Esophagus squamous epithelium (tissue), 5 donors: ENCODE results near the gene SEMA5A. TPM values are rescaled to one million over a fixed set of nuclear protein-coding genes. Genes with fewer than 3 reads are reported as not detected.

ENCODE experiments used
- DNase-seq: peaks from one replicate; lab custom pipeline; 2025; lab: John Stamatoyannopoulos, UW
- H3K27ac ChIP-seq, 4 donors: fragments of 200-600 bp; sonication (generic); one replicate each; pipeline ENCODE4 v1.5.1; 2016 to 2019; ENCODE audit warnings: mild to moderate bottlenecking in 1 of 4
- H3K27me3 ChIP-seq, 4 donors: fragments of 200-600 bp; sonication (generic); 1 replicate in 3 of 4; 2 replicates in 1 of 4; pipeline versions ENCODE4 v1.5.1 to v1.6.0; 2017 to 2021; ENCODE audit warnings: antibody characterized with exemption in 1 of 4
- H3K36me3 ChIP-seq, 3 donors: fragments of 200-600 bp; sonication (generic); one replicate each; pipeline ENCODE4 v1.5.1; 2016 to 2019
- H3K4me1 ChIP-seq, 3 donors: fragments of 200-600 bp; sonication (generic); one replicate each; pipeline ENCODE4 v1.5.1; 2017 to 2019
- H3K4me3 ChIP-seq, 4 donors: fragments of 200-600 bp; sonication (generic); 1 replicate in 3 of 4; 2 replicates in 1 of 4; pipeline ENCODE4 v1.5.1; 2016 to 2019; ENCODE audit warnings: mild to moderate bottlenecking in 2 of 4, moderate library complexity in 1 of 4
- H3K9me3 ChIP-seq, 3 donors: fragments of 200-600 bp; sonication (generic); one replicate each; pipeline ENCODE4 v1.5.1; 2016 to 2019
- POLR2A ChIP-seq, 4 donors: fragments of 450-650 bp; IDR thresholded peaks; one replicate each; pipeline ENCODE4 v1.6.1; 2017; ENCODE audit warnings: antibody characterized with exemption in 4 of 4, mild to moderate bottlenecking in 4 of 4, moderate library complexity in 3 of 4
- WGBS, 2 donors: methylation state at CpG; one replicate each; pipeline ENCODE4 v1.1.5; 2018; 5-methylcytosine and 5-hydroxymethylcytosine counted together
- intact Hi-C: fragments of 100-400 bp; cut with DNase I; formaldehyde crosslinking; loops from one replicate; pipeline ENCODE4 v1.15.0; 2022
- total RNA-seq, 4 donors: library from RNA; depleted of rRNA; stranded (reverse); fragments of >200 nt; gene quantifications; one replicate each; pipeline ENCODE4 v1.1.0, GENCODE V29; 2016
- TF ChIP-seq, protein P1 (sequence below), 6 experiments: fragments of 450-650 bp in 4 of 6; fragments of 200-600 bp in 2 of 6; sonication (generic) in 2 of 6; IDR thresholded peaks; one replicate each; pipeline ENCODE4 v1.5.1; 2016 to 2019; ENCODE audit warnings: antibody characterized with exemption in 6 of 6, mild to moderate bottlenecking in 4 of 6, moderate library complexity in 4 of 6
- donor health status: DM: yes; HTN: yes; CAD: no.

The SEMA5A gene
- total RNA-seq, 4 donors from 2014 or later = 3.9 to 9.4 (median 8.4) TPM

GRCh38 chr5:9072701-9073100 is 473.2 kb downstream of the SEMA5A start:
- TF ChIP-seq POLR2A (IDR thresholded peaks at IDR 0.05) = no peak
- Histone ChIP-seq H3K4me1 (no peaks in the 10 kb centered on the region), H3K27me3 (no peaks in the 10 kb centered on the region), H3K9me3 (no peaks in the 10 kb centered on the region), H3K4me3 (no peak overlapping the region), H3K36me3 (no peaks in the 10 kb centered on the region), H3K27ac (no peak overlapping the region)
- no peak for DNase-seq
- 47 to 55% methylated on average over 4 of the region's 4 CpGs for WGBS, 2 donors
- intact Hi-C loops = no loop called here

GRCh38 chr5:9071524-9071923 is 474.4 kb downstream of the SEMA5A start:
- no peak for DNase-seq
- no peaks in the 10 kb centered on the region for H3K9me3 ChIP-seq
- intact Hi-C loops = no loop called here
- H3K4me3 ChIP-seq = no peak overlapping the region
- no peak overlapping the region for H3K27ac ChIP-seq
- H3K36me3 ChIP-seq = no peaks in the 10 kb centered on the region
- H3K27me3 ChIP-seq = no peaks in the 10 kb centered on the region
- H3K4me1 ChIP-seq = no peaks in the 10 kb centered on the region
- TF ChIP-seq, protein P1, sequence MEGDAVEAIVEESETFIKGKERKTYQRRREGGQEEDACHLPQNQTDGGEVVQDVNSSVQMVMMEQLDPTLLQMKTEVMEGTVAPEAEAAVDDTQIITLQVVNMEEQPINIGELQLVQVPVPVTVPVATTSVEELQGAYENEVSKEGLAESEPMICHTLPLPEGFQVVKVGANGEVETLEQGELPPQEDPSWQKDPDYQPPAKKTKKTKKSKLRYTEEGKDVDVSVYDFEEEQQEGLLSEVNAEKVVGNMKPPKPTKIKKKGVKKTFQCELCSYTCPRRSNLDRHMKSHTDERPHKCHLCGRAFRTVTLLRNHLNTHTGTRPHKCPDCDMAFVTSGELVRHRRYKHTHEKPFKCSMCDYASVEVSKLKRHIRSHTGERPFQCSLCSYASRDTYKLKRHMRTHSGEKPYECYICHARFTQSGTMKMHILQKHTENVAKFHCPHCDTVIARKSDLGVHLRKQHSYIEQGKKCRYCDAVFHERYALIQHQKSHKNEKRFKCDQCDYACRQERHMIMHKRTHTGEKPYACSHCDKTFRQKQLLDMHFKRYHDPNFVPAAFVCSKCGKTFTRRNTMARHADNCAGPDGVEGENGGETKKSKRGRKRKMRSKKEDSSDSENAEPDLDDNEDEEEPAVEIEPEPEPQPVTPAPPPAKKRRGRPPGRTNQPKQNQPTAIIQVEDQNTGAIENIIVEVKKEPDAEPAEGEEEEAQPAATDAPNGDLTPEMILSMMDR (IDR thresholded peaks at IDR 0.05) = no peak
- TF ChIP-seq POLR2A (IDR thresholded peaks at IDR 0.05) = no peak

DNA sequence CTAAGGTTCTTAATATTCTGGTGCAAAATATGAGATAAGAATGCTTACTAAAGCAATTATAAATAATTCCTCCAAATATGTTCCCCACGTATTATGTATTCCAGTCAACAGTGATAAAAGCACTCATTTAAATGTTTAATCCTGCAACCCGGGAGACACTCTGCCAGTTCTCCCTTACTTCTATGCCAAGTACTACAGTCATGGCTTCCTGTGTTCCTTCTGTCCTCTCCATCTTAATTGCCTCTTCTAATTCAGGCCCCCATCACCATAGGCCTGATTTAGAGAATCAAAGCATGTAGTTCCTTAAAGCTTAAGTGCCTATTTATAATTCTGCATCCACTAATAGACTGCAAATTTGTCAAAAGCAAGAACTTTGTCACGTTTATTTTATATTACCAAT is 474.8 kb downstream of the SEMA5A start:
- H3K36me3 ChIP-seq = no peaks in the 10 kb centered on the region
- no peak for TF ChIP-seq POLR2A (IDR thresholded peaks at IDR 0.05)
- TF ChIP-seq, protein P1 (IDR thresholded peaks at IDR 0.05) = no peak
- H3K4me3 ChIP-seq = no peak overlapping the region
- DNase-seq = no peak
- H3K27me3 ChIP-seq = no peaks in the 10 kb centered on the region
- intact Hi-C loops = no loop called here
- H3K27ac ChIP-seq = no peak overlapping the region
- no peaks in the 10 kb centered on the region for H3K9me3 ChIP-seq
- H3K4me1 ChIP-seq = no peaks in the 10 kb centered on the region
- 57 to 61% methylated on average over 3 of the region's 3 CpGs for WGBS, 2 donors

DNA sequence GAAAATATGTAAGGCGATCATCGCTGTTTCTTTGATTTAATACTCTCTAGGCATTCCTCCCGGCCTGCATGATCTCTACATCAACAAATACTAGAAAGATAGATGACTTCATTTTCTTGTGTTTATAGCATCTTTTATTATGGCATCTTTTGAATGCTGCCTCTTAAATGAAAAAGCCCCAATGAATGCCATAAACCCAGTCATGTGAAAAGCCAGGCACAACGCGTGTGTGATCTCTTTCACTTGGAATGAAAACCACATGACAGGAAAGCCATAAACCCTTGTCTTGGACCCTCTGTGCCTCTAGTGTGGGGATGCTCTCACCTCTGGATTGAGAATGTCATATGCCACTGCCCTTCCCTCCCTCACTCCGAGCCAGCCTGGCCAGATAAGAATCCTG is 476.2 kb downstream of the SEMA5A start:
- Histone ChIP-seq H3K9me3 (no peaks in the 10 kb centered on the region), H3K27ac (no peak overlapping the region), H3K4me3 (no peak overlapping the region), H3K4me1 (no peaks in the 10 kb centered on the region), H3K36me3 (peaks cover 0 to 9% (median 0%) of the 10 kb centered on the region in 3 donors), H3K27me3 (no peaks in the 10 kb centered on the region)
- intact Hi-C loops = no loop called here
- no peak for DNase-seq
- WGBS, 2 donors = 65 to 78% methylated on average over 5 to 6 of the region's 6 CpGs
- TF ChIP-seq POLR2A (IDR thresholded peaks at IDR 0.05) = no peak
- TF ChIP-seq, protein P1 (IDR thresholded peaks at IDR 0.05) = no peak

GRCh38 chr5:9067154-9067553 is 478.7 kb downstream of the SEMA5A start:
- 40 to 61% methylated on average over 2 of the region's 2 CpGs for WGBS, 2 donors
- Histone ChIP-seq H3K4me1 (no peaks in the 10 kb centered on the region), H3K27ac (no peak overlapping the region), H3K27me3 (no peaks in the 10 kb centered on the region), H3K36me3 (peaks cover 0 to 18% (median 0%) of the 10 kb centered on the region in 3 donors), H3K9me3 (no peaks in the 10 kb centered on the region), H3K4me3 (no peak overlapping the region)
- intact Hi-C loops = no loop called here
- TF ChIP-seq, protein P1 (IDR thresholded peaks at IDR 0.05) = no peak
- TF ChIP-seq POLR2A (IDR thresholded peaks at IDR 0.05) = no peak
- no peak for DNase-seq

DNA sequence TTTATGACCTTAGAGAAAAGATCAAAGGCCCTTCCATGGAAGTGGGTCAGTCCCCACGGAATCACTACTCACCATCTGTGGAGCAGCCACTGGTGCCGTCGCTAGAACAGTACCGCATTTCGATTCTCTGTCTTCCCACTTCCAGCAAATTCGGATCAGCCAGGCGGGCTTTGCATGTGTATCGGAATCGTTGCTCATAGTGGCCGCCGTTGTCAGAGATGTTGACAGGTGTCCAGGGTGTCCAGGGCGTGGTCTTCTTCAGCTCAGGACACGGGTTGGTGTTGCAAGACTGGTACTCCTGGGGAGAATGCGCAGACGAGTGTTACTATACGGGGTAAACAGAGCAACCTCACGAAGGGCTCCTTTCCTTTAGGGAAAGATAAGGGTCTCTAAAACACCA is 479.5 kb downstream of the SEMA5A start:
- Histone ChIP-seq H3K4me1 (no peaks in the 10 kb centered on the region), H3K27me3 (no peaks in the 10 kb centered on the region), H3K9me3 (no peaks in the 10 kb centered on the region), H3K4me3 (no peak overlapping the region), H3K36me3 (peaks cover 0 to 18% (median 0%) of the 10 kb centered on the region in 3 donors), H3K27ac (no peak overlapping the region)
- no peak for DNase-seq
- no peak for TF ChIP-seq POLR2A (IDR thresholded peaks at IDR 0.05)
- TF ChIP-seq, protein P1 (IDR thresholded peaks at IDR 0.05) = no peak
- WGBS, 2 donors = 90 to 91% methylated on average over 10 to 14 of the region's 17 CpGs
- intact Hi-C loops = no loop called here
